ENCODE measurements around the gene RPTOR. TPM values are rescaled to one million over a fixed set of nuclear protein-coding genes. Genes with fewer than 3 reads are reported as not detected.

Gene RPTOR
- total RNA-seq, 2 experiments from 2014 or later, result 48.1 to 87.8 TPM

GRCh38 chr17:80839026-80839345 lies 294.3 kb downstream of the RPTOR start:
- Histone ChIP-seq H3K36me3 (ENCODE audit: insufficient read depth, low read length) (peaks cover 43% of the 10 kb centered on the region), H3K4me2 (ENCODE audit: low read length) (no peak overlapping the region), H3K9me3 (ENCODE audit: low read length) (no peaks in the 10 kb centered on the region), H3K79me2 (ENCODE audit: insufficient read depth, low read depth, low read length) (no peaks in the 10 kb centered on the region), H2AFZ (ENCODE audit: low read length) (no peak overlapping the region), H3K4me3 (ENCODE audit: low read depth, low read length, poor library complexity, severe bottlenecking) (no peak overlapping the region), H3K9me2 (ENCODE audit: insufficient read depth, low read length) (no peaks in the 10 kb centered on the region), H3K27ac (ENCODE audit: low read depth, low read length, poor library complexity, severe bottlenecking) (no peak overlapping the region), H3K4me1 (ENCODE audit: insufficient read depth, low read length, poor library complexity, severe bottlenecking) (peaks cover under 1% of the 10 kb centered on the region), H4K20me1 (ENCODE audit: insufficient read depth, low read length) (no peaks in the 10 kb centered on the region)
- ChIA-PET CTCF (ENCODE audit: unreplicated experiment) (no interaction called here), POLR2A (no interaction called here)
- no peak for DNase-seq (ENCODE audit: low spot score)
- intact Hi-C loops (cut with micrococcal nuclease; ENCODE audit: unreplicated experiment), result no loop called here
- no peak for TF ChIP-seq EZH2phosphoT487 (IDR thresholded peaks at IDR 0.05; ENCODE audit: borderline replicate concordance, low read depth, low read length)
- TF ChIP-seq, protein P1, sequence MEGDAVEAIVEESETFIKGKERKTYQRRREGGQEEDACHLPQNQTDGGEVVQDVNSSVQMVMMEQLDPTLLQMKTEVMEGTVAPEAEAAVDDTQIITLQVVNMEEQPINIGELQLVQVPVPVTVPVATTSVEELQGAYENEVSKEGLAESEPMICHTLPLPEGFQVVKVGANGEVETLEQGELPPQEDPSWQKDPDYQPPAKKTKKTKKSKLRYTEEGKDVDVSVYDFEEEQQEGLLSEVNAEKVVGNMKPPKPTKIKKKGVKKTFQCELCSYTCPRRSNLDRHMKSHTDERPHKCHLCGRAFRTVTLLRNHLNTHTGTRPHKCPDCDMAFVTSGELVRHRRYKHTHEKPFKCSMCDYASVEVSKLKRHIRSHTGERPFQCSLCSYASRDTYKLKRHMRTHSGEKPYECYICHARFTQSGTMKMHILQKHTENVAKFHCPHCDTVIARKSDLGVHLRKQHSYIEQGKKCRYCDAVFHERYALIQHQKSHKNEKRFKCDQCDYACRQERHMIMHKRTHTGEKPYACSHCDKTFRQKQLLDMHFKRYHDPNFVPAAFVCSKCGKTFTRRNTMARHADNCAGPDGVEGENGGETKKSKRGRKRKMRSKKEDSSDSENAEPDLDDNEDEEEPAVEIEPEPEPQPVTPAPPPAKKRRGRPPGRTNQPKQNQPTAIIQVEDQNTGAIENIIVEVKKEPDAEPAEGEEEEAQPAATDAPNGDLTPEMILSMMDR (conservative IDR thresholded peaks at IDR 0.05; ENCODE audit: low read length), result no peak
- no TSS peak for BruUV-seq (replicated peaks)

GRCh38 chr17:80839511-80839941 lies 294.9 kb downstream of the RPTOR start:
- no peaks in the 10 kb centered on the region for H4K20me1 ChIP-seq (ENCODE audit: insufficient read depth, low read length)
- POLR2A ChIA-PET, result no interaction called here
- no peak overlapping the region for H3K4me2 ChIP-seq (ENCODE audit: low read length)
- H3K79me2 ChIP-seq (ENCODE audit: insufficient read depth, low read depth, low read length), result no peaks in the 10 kb centered on the region
- H2AFZ ChIP-seq (ENCODE audit: low read length), result no peak overlapping the region
- DNase-seq (ENCODE audit: low spot score), result no peak
- H3K36me3 ChIP-seq (ENCODE audit: insufficient read depth, low read length), result peaks cover 43% of the 10 kb centered on the region
- no peaks in the 10 kb centered on the region for H3K9me3 ChIP-seq (ENCODE audit: low read length)
- CTCF ChIA-PET (ENCODE audit: unreplicated experiment), result interaction anchor here (0.7 kb wide), 1 partner anchor 7 kb away, joined by 5 read pairs; no protein-coding TSS in a partner anchor
- no peak overlapping the region for H3K27ac ChIP-seq (ENCODE audit: low read depth, low read length, poor library complexity, severe bottlenecking)
- no peak for TF ChIP-seq EZH2phosphoT487 (IDR thresholded peaks at IDR 0.05; ENCODE audit: borderline replicate concordance, low read depth, low read length)
- TF ChIP-seq, protein P1 (conservative IDR thresholded peaks at IDR 0.05; ENCODE audit: low read length), result no peak
- intact Hi-C loops (cut with micrococcal nuclease; ENCODE audit: unreplicated experiment), result no loop called here
- no peak overlapping the region for H3K4me3 ChIP-seq (ENCODE audit: low read depth, low read length, poor library complexity, severe bottlenecking)
- H3K9me2 ChIP-seq (ENCODE audit: insufficient read depth, low read length), result no peaks in the 10 kb centered on the region
- peaks cover 6% of the 10 kb centered on the region for H3K4me1 ChIP-seq (ENCODE audit: insufficient read depth, low read length, poor library complexity, severe bottlenecking)
- no TSS peak for BruUV-seq (replicated peaks)

- Histone ChIP-seq H3K9me3 (ENCODE audit: low read length) (no peaks in the 10 kb centered on the region), H3K4me3 (ENCODE audit: low read depth, low read length, poor library complexity, severe bottlenecking) (no peak overlapping the region), H2AFZ (ENCODE audit: low read length) (no peak overlapping the region), H3K9me2 (ENCODE audit: insufficient read depth, low read length) (no peaks in the 10 kb centered on the region), H3K79me2 (ENCODE audit: insufficient read depth, low read depth, low read length) (no peaks in the 10 kb centered on the region), H4K20me1 (ENCODE audit: insufficient read depth, low read length) (no peaks in the 10 kb centered on the region), H3K4me2 (ENCODE audit: low read length) (no peak overlapping the region), H3K27ac (ENCODE audit: low read depth, low read length, poor library complexity, severe bottlenecking) (no peak overlapping the region), H3K4me1 (ENCODE audit: insufficient read depth, low read length, poor library complexity, severe bottlenecking) (peaks cover 10% of the 10 kb centered on the region), H3K36me3 (ENCODE audit: insufficient read depth, low read length) (peaks cover 43% of the 10 kb centered on the region)
- BruUV-seq (replicated peaks), result TSS peak; percentile 26
- TF ChIP-seq EZH2phosphoT487 (IDR thresholded peaks at IDR 0.05; ENCODE audit: borderline replicate concordance, low read depth, low read length), result no peak
- TF ChIP-seq, protein P1 (conservative IDR thresholded peaks at IDR 0.05; ENCODE audit: low read length), result no peak
- POLR2A ChIA-PET, result interaction anchor here (0.6 to 0.7 kb wide), 3 partner anchors 292 to 706 kb away, joined by 3 to 7 read pairs (median 3); no protein-coding TSS in a partner anchor
- intact Hi-C loops (cut with micrococcal nuclease; ENCODE audit: unreplicated experiment), result no loop called here
- no peak for DNase-seq (ENCODE audit: low spot score)
- CTCF ChIA-PET (ENCODE audit: unreplicated experiment), result interaction anchor here (0.6 to 0.7 kb wide), 2 partner anchors 8 to 64 kb away, joined by 4 to 5 read pairs; no protein-coding TSS in a partner anchor
Measured at GRCh38 chr17:80839970-80840369, 295.3 kb downstream of the RPTOR start.

All from OCI-LY7 (cell line).